H1 (cell line): ENCODE measurements around the gene FOXF2. TPM values are rescaled to one million over a fixed set of nuclear protein-coding genes. Genes with fewer than 3 reads are reported as not detected.

Experiments
- ASH2L ChIP-seq: fragments of 200-600, 300-600 bp; sonication (generic); IDR thresholded peaks from one replicate; pipeline ENCODE4 v1.7.1; 2017; ENCODE audit warnings: low read length
- CBX5 ChIP-seq: fragments of 300-800, 300-1000 bp; sonication (generic); IDR thresholded peaks from 2 replicates; pipeline ENCODE4 v1.7.1; 2016; ENCODE audit warnings: antibody characterized with exemption, low read length, low read depth
- EZH2 ChIP-seq: fragments of 200-600 bp; sonication (generic); IDR thresholded peaks from 2 replicates; pipeline ENCODE4 v1.7.1; 2012; ENCODE audit warnings: low read depth, mild to moderate bottlenecking, moderate library complexity, low read length, inconsistent platforms; ENCODE audit not compliant: severe bottlenecking
- HDAC2 ChIP-seq, 2 experiments: fragments of 300-600 bp in 1 of 2; sonication (generic) in 1 of 2; IDR thresholded peaks; 2 replicates each; pipeline ENCODE4 v1.6.1; 2011 to 2012; ENCODE audit warnings: low read depth in 2 of 2, low read length in 2 of 2, mild to moderate bottlenecking in 2 of 2, moderate library complexity in 2 of 2, borderline replicate concordance in 1 of 2, inconsistent platforms in 1 of 2
- NRF1 ChIP-seq: IDR thresholded peaks from 2 replicates; pipeline ENCODE4 v1.6.1; 2011; ENCODE audit warnings: mild to moderate bottlenecking, low read depth, low read length, improper control_type of control experiment
- PHF8 ChIP-seq: fragments of 200-600 bp; sonication (generic); conservative IDR thresholded peaks from 2 replicates; pipeline ENCODE4 v1.7.1; 2012; ENCODE audit warnings: low read depth, mild to moderate bottlenecking, inconsistent platforms, low read length, moderate library complexity
- RFX5 ChIP-seq: IDR thresholded peaks from 2 replicates; pipeline ENCODE4 v1.6.1; 2011; ENCODE audit warnings: low read depth, low read length, improper control_type of control experiment, borderline replicate concordance
- RXRA ChIP-seq: IDR thresholded peaks from 2 replicates; pipeline ENCODE4 v1.6.1; 2011; ENCODE audit warnings: low read depth, mild to moderate bottlenecking, low read length, moderate library complexity; ENCODE audit not compliant: insufficient read depth
- SIRT6 ChIP-seq: IDR thresholded peaks from one replicate; pipeline ENCODE4 v1.7.1; 2012; ENCODE audit warnings: low read length, inconsistent platforms
- SIX5 ChIP-seq: IDR thresholded peaks from 2 replicates; pipeline ENCODE4 v1.6.1; 2011; ENCODE audit warnings: mild to moderate bottlenecking, low read depth, low read length
- polyA plus RNA-seq, 7 experiments: library from polyadenylated mRNA; depleted of rRNA in 3 of 7; stranded (reverse) in 5 of 7; unstranded in 2 of 7; fragments of >200 nt in 5 of 7; fragments of 200-250 nt in 2 of 7; gene quantifications; 1 replicate in 5 of 7; 2 replicates in 1 of 7; 4 replicates in 1 of 7; pipeline versions ENCODE4 v1.2.1 to v1.2.3, GENCODE V29; 2011 to 2013; ENCODE audit warnings: missing spikeins in 2 of 7, mixed read lengths in 2 of 7
- total RNA-seq: library from RNA; stranded (reverse); fragmentation: NEBNext Ultra II Directional; extraction: Animal tissue kit (Norgen Biotek cat#: 25700); gene quantifications from 2 replicates; pipeline ENCODE4 v1.2.1, GENCODE V29; 2021

The FOXF2 gene
- total and polyA plus RNA-seq, 2 of the 8 experiments (the other 6 are each of a cell fraction or from before 2014, with no cell fraction given) = 0.05 TPM; not detected in 1

DNA sequence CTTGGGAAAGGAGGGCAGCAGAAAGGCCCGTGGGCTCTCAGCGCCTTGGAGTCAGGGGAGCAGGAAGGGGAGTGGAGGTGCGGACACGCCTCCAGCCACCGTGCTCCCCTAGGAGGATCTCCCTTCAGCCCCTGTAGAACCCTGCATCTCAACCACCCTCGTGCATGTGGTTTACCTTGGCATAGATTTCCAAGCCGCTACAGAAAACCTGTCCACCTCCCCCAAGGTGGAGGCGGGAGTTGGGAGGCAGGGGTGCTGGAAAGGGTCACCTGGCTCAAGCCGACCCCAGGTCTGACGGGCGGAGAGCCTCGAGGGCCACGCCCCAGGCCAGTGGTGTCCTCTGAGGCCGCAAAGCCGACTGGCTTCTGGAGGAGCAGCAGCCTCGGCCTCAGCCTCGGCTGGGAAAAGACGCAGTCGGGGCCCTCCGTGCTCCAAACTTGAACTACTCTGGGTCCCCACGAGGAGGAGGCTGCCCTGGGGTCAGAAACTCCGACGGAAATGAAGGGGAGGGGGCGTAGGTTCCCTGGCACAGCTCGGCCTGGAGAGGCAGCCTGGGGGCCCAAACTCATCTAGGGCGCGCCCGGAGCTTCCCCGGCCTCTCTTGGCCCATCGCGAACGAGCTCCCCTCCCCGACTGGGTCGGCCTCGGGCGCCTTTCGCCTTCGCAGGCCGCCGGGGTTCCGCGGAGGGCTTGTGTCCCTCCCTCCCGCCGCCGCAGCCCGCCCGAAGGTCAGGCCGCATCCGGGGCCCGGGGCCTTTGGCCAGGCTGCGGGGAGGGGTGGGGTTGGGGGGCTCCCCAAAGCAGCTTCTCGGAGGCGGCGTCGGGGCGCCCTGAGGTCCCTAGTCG lies 6.3 kb upstream of the FOXF2 start (continued):
- no peak for TF ChIP-seq RFX5
- no peak for TF ChIP-seq CBX5
- TF ChIP-seq RXRA = no peak
- TF ChIP-seq SIX5 = no peak
- TF ChIP-seq PHF8 = no peak
- TF ChIP-seq SIRT6 = no peak
- no peak for TF ChIP-seq ASH2L
- TF ChIP-seq HDAC2 (IDR thresholded peaks at IDR 0.05; ENCODE audit: borderline replicate concordance in 1 of 2, low read depth in 2 of 2, low read length in 2 of 2) = no peak
- peak; percentile 68 for TF ChIP-seq EZH2
- no peak for TF ChIP-seq NRF1
